ENCODE results near the gene F2RL3.

Gene F2RL3

GRCh38 chr19:16894080-16894479 is 5.3 kb downstream of the F2RL3 start:
- DNase-seq (ENCODE audit: low read depth in 2 of 2): no peak

DNA sequence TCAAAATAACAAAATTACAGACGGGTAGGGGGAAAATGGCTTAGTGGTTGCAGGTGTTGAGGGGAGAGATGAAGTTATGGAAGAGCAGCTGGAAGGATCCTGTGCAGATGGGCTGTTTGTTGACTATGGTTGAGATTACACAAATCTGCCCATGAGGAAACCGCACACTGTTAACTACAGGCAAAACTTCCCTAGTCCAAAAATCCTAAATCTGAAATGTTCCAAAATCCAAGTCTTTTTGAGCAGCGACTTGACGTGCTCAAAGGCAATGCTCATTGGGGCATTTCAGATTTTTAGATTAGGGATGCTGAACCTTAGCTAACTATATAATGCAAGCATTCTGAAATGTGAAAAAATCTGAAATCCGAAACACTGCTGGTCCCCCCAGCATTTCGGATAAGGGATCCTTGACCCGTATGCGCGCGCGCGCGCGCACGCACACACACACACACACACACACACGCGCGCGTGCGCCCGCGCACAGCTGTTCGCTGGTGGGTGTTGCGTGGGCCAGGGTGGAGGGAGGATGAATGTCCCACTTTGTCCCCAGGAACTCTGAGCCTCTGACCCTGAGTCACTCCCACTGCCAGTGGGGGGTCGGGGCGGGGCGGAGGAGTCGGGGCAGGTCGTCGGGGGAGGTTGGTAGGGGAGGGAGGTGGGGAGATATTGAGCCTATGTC is 6.8 kb downstream of the F2RL3 start:
- no peak for DNase-seq (ENCODE audit: low read depth in 2 of 2)

DNA sequence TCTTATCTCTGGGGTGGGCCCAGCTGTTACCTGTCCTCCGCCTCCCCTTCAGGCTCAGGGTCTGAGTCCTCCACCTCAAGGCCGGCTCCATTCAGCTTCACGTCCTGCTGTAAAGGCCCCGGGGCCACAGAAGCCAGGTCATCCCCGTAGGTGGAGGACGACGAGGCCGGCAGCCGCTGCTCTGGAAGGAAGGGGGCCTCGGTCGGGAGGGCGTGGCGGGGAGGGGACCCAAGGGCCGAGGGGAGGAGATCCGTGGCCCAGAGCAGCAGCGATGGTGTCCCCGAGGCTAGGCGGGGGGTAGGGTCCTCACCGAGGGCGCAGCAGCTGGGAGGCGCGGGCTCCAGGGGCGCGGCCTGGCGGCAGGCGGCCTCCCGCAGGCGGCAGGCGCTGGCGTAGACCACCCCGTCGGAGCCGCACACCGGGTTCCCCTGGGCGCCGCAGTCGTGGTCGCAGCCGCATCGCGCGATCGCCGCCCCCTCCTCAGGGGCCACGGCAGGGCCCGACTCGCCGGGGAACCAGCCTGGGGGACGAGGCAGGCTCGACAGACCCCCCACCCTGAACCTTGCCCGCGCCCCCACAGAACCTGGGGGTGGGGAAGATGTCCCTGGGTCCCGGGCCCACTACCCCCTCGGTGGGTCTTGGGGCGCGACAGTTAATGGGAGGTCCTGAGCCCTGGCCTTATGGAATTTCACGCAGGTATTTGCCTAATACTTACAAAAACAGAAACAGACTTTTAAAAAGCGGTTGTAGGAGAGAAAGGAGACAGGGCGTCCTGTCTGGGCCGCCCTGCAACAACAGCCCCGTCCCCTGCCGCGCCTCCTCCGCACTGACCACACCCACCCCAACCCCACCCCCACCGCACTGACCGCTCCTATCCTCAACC is 7.6 kb downstream of the F2RL3 start:
- no peak for DNase-seq (ENCODE audit: low read depth in 2 of 2)

DNA sequence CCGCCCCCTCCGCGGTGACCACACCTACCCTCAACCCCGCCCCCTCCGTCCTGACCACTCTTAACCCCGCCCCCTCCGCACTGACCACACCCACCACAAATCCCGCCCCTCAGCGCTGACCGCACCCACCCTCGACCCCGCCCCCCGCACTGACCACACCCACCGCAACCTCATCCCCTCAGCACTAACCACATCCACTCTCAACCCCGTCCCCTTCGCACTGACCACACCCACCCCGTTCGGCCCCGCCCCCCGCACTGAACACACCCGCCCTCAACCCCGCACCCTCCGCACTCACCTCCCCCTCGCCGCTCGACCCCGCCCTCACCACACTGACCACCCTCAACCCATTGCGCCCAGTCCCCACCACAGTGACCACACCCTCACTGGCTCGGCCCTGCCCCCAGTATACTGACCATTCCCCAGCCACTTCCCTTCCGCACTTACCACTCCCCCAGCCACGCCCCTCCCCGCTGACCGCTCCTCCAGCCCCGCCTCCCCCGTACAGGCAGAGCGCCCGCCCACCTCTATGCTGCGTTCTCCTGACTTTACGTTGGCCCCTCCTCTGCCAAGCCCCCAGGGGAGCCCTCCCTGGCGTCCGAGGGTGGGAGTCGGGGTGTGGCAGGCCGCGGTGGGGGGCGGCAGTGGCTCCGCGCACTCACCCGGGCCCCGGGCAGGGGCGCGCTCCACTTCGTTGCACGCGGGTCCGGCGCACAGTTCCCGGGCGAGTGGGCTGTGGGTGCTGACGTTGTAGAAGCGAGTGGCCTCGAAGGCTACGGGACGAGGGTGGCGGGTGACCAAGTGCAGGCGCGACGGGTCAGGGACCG is 8.4 kb downstream of the F2RL3 start:
- peak; percentile 53 to 57 for DNase-seq (ENCODE audit: low read depth in 2 of 2)

GRCh38 chr19:16897856-16898161 is 9.0 kb downstream of the F2RL3 start:
- DNase-seq (ENCODE audit: low read depth in 2 of 2): no peak

GRCh38 chr19:16898361-16899015 is 9.7 kb downstream of the F2RL3 start:
- DNase-seq (ENCODE audit: low read depth in 2 of 2): no peak

DNA sequence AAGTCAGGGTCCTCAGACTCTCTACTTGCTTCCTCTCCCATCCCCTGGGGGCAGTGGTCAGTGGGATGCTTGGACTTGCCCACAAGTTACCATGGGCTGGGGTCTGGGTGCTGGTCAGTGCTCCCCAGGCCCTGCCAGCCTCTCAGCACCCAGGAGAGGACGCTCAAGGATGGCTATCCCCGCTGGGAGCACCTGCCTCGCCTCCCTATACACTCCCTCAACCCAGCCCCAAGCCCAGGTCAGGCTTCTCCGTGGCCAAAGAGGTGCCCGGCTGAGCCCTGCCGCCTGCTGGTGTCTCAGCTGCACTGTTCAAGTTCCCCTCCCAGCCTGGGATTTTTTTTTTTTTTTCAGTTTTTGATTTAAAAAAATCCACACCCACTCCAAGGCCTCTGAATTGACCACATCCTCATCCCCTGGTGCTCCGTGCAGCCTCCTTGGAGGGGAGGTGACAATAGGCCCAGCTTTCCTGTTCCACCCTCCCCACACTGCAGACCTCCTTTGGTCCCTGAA is 10.8 kb downstream of the F2RL3 start:
- peak in 1 of 2 donors; percentile 18 for DNase-seq (ENCODE audit: low read depth in 2 of 2)

- no peak for DNase-seq (ENCODE audit: low read depth in 2 of 2)
Measured at GRCh38 chr19:16901491-16902175, 12.8 kb downstream of the F2RL3 start.

GRCh38 chr19:16902545-16902944 is 13.7 kb downstream of the F2RL3 start:
- DNase-seq (ENCODE audit: low read depth in 2 of 2): no peak

DNA sequence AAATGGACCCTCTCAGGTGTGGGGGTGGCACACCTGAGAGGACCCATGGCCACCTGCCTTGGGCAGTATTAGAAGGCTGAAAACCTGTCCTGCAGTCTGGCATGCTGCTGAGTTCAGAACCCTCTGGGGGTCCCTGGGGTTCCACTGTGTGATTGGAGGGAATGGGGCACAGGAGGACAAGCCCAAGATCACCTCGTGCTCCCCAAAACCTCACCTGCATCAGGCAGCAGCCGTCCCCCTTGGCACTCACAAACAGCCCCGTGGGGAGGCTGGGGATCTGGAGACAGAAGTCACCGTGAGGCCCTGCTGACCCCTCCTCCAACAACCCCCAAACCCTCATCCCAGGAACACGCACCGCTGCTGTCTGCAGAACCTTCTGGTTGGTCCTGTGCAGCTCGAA is 14.5 kb downstream of the F2RL3 start:
- no peak for DNase-seq (ENCODE audit: low read depth in 2 of 2)

- DNase-seq (ENCODE audit: low read depth in 2 of 2): no peak
Measured at GRCh38 chr19:16904599-16904998, 15.8 kb downstream of the F2RL3 start.

DNA sequence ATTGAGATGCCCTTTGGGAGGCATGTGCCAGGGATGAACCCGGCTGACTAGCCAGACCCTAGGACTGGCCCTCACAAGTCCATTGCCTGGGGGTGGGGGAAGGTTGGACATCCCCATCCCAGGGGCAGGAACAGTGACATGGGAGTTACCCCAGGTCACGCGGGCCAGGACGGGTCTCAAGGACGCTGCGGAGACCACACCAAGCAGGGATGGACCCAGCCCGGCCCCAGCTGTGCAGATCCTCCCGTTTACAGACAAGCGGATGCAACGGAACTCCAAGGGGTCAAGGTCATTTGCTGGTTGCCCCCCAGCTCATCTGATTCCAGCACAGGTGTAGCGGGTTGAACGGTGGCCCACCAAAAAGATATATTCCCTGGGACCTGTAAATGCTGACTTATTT is 20.0 kb downstream of the F2RL3 start:
- no peak for DNase-seq (ENCODE audit: low read depth in 2 of 2)

- no peak for DNase-seq (ENCODE audit: low read depth in 2 of 2)
Measured at GRCh38 chr19:16911046-16911445, 22.2 kb downstream of the F2RL3 start.

GRCh38 chr19:16912780-16913179 is 24.0 kb downstream of the F2RL3 start:
- no peak for DNase-seq (ENCODE audit: low read depth in 2 of 2)

GRCh38 chr19:16914421-16914820 is 25.6 kb downstream of the F2RL3 start:
- DNase-seq (ENCODE audit: low read depth in 2 of 2): no peak

DNA sequence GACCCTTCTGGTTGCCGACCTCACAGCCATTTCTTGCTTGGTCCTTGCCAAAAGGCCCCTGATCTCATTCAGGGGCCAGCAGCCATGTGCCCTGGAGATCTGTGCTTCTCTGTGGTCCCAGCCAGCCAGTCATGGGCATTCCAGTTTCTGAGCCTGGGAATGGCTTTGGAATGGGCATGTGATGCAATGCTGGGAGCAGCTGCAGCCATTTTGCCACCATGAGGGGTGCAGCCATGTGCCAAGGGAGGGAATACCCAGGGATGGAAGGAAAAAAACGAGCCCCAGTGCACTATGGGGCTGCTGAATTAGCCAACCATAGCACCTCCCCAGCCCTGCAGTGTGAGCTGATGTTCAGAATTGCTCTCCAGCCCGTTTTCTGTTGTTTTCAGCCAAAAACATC is 26.3 kb downstream of the F2RL3 start:
- no peak for DNase-seq (ENCODE audit: low read depth in 2 of 2)

DNA sequence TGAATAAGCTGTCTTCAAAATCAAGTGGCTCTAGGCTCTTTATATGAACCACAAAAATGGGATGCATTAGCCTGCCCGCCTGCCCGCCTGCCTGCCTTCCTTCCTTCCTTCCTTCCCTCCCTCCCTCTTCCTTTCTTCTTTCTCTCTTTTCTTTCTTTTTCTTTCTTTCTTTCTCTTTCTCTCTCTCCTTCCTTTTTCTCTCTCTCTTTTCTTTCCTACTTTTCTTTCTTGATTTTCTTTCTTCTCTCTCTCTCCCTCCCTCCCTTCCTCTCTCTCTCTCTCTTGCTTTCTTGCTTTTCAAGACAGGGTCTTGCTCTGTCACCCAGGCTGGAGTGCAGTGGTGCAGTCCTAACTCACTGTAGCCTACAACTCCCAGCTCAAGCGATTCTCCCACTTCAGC is 26.9 kb downstream of the F2RL3 start:
- DNase-seq (ENCODE audit: low read depth in 2 of 2): no peak

DNA sequence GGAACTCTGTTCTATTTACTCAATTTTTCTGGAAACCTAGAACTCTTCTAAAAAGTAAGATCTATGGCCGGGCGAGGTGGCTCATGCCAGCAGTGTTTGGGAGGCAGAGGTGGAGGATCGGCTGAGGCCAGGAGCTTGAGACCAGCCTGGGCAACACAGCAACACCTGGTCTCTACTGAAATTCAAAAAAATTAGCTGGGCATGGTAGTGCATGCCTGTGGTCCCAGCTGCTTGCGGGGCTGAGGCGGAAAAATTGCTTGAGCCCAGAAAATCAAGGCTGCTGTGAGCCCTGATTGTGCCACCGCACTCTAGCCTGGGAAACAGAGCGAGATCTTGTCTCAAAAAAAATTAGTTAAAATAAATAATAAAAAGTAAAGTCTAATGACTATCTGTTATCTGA is 28.6 kb downstream of the F2RL3 start:
- no peak for DNase-seq (ENCODE audit: low read depth in 2 of 2)

DNA sequence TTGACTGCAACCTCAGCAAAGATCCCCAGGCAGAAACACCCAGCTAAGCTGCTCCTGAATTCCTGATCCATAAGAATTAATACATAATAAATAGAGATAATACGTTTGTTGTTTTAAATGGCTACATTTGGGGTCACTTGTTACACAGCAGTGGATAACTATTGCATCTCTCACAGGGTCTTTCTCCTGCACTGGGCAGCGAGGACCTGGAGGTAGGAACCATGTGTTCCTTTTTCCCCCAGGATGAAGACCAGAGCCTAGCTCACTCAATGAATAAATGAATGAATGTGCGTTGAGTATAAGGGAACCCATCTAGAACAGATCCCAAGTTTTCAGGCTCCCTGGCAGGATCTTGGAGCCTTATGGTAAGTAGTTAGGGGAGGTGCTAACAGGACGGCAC is 30.7 kb downstream of the F2RL3 start:
- no peak for DNase-seq (ENCODE audit: low read depth in 2 of 2)

DNA sequence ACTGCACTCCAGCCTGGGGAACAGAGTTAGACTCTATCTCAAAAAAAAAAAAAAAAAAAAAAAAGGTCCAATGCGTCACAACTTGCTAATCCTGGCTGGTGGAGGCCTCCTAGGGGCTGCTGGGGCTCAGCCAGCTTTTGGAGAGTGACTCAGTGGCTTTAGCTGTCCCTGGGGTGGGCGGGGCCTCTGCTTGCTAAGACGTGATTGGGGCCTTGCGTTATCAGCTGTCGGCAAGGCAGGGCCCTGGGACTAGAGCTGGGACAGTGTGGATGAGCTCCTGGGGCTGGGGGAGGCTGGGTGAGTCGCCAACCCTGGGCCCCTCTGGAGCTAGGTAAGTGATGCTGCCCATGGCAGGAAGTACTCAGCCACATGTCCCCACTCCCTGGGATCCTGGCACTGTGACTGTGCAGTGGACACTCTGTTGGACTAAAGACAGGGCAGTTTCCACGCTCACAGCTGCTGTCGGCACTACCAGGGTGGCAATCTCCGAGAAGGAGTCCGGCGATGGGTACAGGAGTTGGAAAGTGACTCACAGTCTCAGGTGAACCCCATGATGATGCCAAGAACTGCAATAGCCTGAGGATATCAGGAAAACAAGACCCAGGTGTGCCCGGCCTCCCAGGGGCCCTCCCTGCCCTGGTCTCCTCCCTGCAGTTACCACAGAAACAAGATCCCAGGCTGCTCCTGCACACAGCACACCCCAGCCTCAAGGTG is 32.2 kb downstream of the F2RL3 start:
- no peak for DNase-seq (ENCODE audit: low read depth in 2 of 2)
